ENCODE data around the gene RBFOX1.

Gene RBFOX1

DNA sequence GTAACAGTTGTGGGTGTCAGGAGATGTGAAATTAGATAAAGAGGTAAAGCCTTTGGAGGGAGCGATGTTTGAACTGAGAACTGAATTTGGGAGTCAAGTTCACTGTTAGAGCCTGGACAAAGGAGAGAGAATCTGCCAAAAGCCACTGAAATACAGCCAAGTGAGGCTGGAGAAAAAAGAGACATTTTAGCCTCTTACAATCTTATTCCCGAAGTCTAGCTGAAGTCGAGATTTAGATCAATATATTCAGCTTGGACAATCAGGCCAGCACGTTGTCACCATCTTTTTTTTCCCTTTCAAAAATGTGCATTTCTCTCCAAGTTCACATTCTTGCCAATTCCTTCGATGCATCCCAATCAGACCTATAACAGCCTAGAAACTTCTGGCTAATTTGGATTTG lies 312.2 kb downstream of the RBFOX1 start:
- Histone ChIP-seq H3K27me3 (ENCODE audit: control insufficient read depth, insufficient read depth, low read length) (no peaks in the 10 kb centered on the region), H3K36me3 (ENCODE audit: control insufficient read depth, insufficient read depth, low read length) (no peaks in the 10 kb centered on the region), H3K9ac (ENCODE audit: low read length) (no peak overlapping the region), H3K9me3 (ENCODE audit: control insufficient read depth, low read length) (no peaks in the 10 kb centered on the region), H3K4me3 (ENCODE audit: low read length) (no peak overlapping the region), H3K4me1 (ENCODE audit: control insufficient read depth, insufficient read depth, low read length) (no peaks in the 10 kb centered on the region)

- no peak overlapping the region for H3K9ac ChIP-seq (ENCODE audit: low read length)
- no peaks in the 10 kb centered on the region for H3K27me3 ChIP-seq (ENCODE audit: control insufficient read depth, insufficient read depth, low read length)
- H3K4me1 ChIP-seq (ENCODE audit: control insufficient read depth, insufficient read depth, low read length): no peaks in the 10 kb centered on the region
- H3K9me3 ChIP-seq (ENCODE audit: control insufficient read depth, low read length): no peaks in the 10 kb centered on the region
- H3K36me3 ChIP-seq (ENCODE audit: control insufficient read depth, insufficient read depth, low read length): no peaks in the 10 kb centered on the region
- H3K4me3 ChIP-seq (ENCODE audit: low read length): no peak overlapping the region
Observed at GRCh38 chr16:7646821-7647500, 314.3 kb downstream of the RBFOX1 start.

DNA sequence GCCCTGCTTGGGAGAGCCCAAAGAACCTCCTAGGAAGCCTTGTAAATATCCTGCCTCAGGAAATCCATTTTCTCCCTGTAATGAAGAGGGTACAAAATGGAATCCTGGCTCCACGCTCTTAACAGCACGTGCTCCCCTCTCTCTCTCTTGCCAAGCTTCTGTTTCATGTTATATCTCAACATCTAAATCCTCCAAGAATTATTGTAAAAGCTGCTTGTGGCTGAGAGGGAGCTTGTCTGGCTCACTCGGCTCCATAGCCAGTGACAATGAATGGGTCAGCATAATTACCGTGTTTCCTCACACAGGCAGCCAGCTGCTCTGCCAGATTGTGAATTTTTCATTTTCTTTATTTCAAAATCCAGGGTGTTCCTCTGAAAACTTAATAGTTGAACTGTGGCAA lies 317.8 kb downstream of the RBFOX1 start:
- Histone ChIP-seq H3K36me3 (ENCODE audit: control insufficient read depth, insufficient read depth, low read length) (no peaks in the 10 kb centered on the region), H3K9me3 (ENCODE audit: control insufficient read depth, low read length) (no peaks in the 10 kb centered on the region), H3K27me3 (ENCODE audit: control insufficient read depth, insufficient read depth, low read length) (no peaks in the 10 kb centered on the region), H3K4me3 (ENCODE audit: low read length) (no peak overlapping the region), H3K4me1 (ENCODE audit: control insufficient read depth, insufficient read depth, low read length) (no peaks in the 10 kb centered on the region), H3K9ac (ENCODE audit: low read length) (no peak overlapping the region)

DNA sequence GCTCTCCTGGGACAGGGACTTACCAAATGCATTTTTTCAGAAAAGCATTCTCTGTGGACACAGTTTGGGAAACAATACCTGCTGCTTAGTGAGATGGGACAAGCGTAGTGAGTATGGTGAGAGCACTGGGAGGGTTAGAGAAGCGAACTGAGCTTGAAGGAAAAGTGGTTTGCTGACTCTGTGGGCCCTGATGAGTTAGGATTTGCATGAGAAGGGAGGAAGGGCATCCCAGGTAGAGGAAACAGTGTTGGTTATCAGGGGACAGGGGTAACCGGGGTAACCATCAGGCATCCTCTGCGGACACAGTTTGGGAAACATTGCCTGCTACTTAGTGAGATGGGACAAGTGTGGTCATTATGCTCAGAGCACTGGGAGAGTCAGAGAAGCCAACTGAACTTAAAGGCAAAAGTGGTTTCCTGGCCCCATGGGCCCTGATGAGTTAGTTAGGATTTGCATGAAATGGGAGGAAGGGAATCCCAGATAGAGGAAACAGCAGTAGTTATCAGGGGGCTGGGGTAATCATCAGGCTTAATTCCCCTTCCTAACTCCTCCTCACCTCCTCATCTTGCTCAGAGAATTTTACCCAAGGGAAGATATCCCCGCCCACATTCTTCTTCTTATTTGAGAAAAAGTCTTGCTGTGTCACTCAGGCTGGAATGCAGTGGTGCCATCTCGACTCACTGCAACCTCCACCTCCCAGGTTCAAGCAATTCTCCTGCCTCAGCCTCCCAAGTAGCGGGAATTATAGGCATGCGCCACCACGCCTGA lies 319.3 kb downstream of the RBFOX1 start:
- Histone ChIP-seq H3K4me1 (ENCODE audit: control insufficient read depth, insufficient read depth, low read length) (no peaks in the 10 kb centered on the region), H3K4me3 (ENCODE audit: low read length) (no peak overlapping the region), H3K27me3 (ENCODE audit: control insufficient read depth, insufficient read depth, low read length) (no peaks in the 10 kb centered on the region), H3K9ac (ENCODE audit: low read length) (no peak overlapping the region), H3K36me3 (ENCODE audit: control insufficient read depth, insufficient read depth, low read length) (no peaks in the 10 kb centered on the region), H3K9me3 (ENCODE audit: control insufficient read depth, low read length) (no peaks in the 10 kb centered on the region)

- H3K27me3 ChIP-seq (ENCODE audit: control insufficient read depth, insufficient read depth, low read length): no peaks in the 10 kb centered on the region
Observed at GRCh38 chr16:7653746-7654461, 321.3 kb downstream of the RBFOX1 start.

DNA sequence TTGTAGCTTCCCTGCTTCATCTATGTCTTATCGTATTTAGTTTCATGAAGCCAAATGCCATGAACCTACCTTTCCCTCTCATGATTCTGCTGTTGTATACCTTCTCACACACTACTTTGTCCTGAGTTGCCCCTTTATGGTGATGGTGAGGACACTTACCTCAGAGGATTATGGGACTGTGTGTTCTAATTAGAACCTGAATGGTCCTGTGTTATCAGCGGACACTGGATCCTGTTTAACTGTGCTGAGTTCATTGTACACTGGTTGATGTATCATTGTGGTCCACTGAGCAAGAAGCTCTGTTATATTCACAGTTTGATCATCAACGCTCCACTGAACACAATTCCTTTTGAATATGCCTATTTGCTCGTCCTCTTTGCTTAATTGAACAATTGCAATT lies 343.0 kb downstream of the RBFOX1 start:
- Histone ChIP-seq H3K4me3 (ENCODE audit: low read length) (no peak overlapping the region), H3K27me3 (ENCODE audit: control insufficient read depth, insufficient read depth, low read length) (no peaks in the 10 kb centered on the region), H3K4me1 (ENCODE audit: control insufficient read depth, insufficient read depth, low read length) (no peaks in the 10 kb centered on the region), H3K36me3 (ENCODE audit: control insufficient read depth, insufficient read depth, low read length) (no peaks in the 10 kb centered on the region), H3K9me3 (ENCODE audit: control insufficient read depth, low read length) (no peaks in the 10 kb centered on the region), H3K9ac (ENCODE audit: low read length) (no peak overlapping the region)

More at GRCh38 chr16:7653746-7654461, 321.3 kb downstream of the RBFOX1 start:
- Histone ChIP-seq H3K4me3 (ENCODE audit: low read length) (no peak overlapping the region), H3K9ac (ENCODE audit: low read length) (no peak overlapping the region), H3K36me3 (ENCODE audit: control insufficient read depth, insufficient read depth, low read length) (no peaks in the 10 kb centered on the region), H3K4me1 (ENCODE audit: control insufficient read depth, insufficient read depth, low read length) (no peaks in the 10 kb centered on the region), H3K9me3 (ENCODE audit: control insufficient read depth, low read length) (no peaks in the 10 kb centered on the region)

- no peaks in the 10 kb centered on the region for H3K9me3 ChIP-seq (ENCODE audit: control insufficient read depth, low read length)
- H3K4me1 ChIP-seq (ENCODE audit: control insufficient read depth, insufficient read depth, low read length): no peaks in the 10 kb centered on the region
- H3K27me3 ChIP-seq (ENCODE audit: control insufficient read depth, insufficient read depth, low read length): no peaks in the 10 kb centered on the region
- no peak overlapping the region for H3K9ac ChIP-seq (ENCODE audit: low read length)
- no peak overlapping the region for H3K4me3 ChIP-seq (ENCODE audit: low read length)
- no peaks in the 10 kb centered on the region for H3K36me3 ChIP-seq (ENCODE audit: control insufficient read depth, insufficient read depth, low read length)
Observed at GRCh38 chr16:7680296-7680695, 347.7 kb downstream of the RBFOX1 start.

DNA sequence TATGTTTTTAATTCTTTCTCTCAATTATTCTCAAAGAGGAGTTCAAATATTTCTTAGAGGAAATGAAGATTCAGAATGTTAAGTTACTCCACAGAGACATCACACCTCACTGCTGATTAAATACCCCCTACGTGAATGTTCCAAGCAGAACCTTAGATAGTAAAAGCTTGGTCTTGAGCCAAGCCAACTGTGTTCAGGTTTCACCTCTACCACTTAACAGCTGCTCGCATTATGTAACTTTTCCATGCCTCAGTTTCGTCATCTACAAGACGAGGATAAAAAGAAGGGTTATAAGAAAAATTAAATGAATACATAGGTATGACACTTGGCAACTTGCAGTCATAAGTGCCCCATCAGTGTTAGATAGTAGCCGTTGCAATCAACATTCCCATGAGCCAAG lies 356.2 kb downstream of the RBFOX1 start:
- no peak overlapping the region for H3K4me3 ChIP-seq (ENCODE audit: low read length)
- H3K4me1 ChIP-seq (ENCODE audit: control insufficient read depth, insufficient read depth, low read length): no peaks in the 10 kb centered on the region
- H3K9ac ChIP-seq (ENCODE audit: low read length): no peak overlapping the region
- no peaks in the 10 kb centered on the region for H3K9me3 ChIP-seq (ENCODE audit: control insufficient read depth, low read length)
- H3K36me3 ChIP-seq (ENCODE audit: control insufficient read depth, insufficient read depth, low read length): no peaks in the 10 kb centered on the region
- no peaks in the 10 kb centered on the region for H3K27me3 ChIP-seq (ENCODE audit: control insufficient read depth, insufficient read depth, low read length)

DNA sequence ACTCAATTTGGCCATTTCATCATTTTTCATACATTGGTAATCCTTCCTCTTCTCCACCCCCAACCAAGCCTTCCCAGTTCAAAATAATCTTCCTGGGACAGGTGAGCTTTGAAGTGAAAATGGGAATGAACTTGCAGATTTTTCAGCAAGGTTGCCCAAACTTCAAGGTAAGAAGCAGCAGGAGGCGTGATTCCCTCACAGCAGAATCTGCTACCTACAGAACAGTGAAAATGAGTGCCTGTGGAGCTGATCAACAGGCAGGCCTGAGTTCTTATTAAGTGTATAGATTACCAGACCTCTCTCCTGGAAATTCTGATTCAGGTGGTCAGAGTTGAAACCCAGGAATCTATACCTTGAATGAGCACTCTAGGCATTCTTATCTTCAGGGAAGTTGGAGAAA lies 356.6 kb downstream of the RBFOX1 start:
- no peaks in the 10 kb centered on the region for H3K4me1 ChIP-seq (ENCODE audit: control insufficient read depth, insufficient read depth, low read length)
- no peaks in the 10 kb centered on the region for H3K9me3 ChIP-seq (ENCODE audit: control insufficient read depth, low read length)
- no peak overlapping the region for H3K9ac ChIP-seq (ENCODE audit: low read length)
- H3K4me3 ChIP-seq (ENCODE audit: low read length): no peak overlapping the region
- no peaks in the 10 kb centered on the region for H3K27me3 ChIP-seq (ENCODE audit: control insufficient read depth, insufficient read depth, low read length)
- no peaks in the 10 kb centered on the region for H3K36me3 ChIP-seq (ENCODE audit: control insufficient read depth, insufficient read depth, low read length)

- Histone ChIP-seq H3K9ac (ENCODE audit: low read length) (no peak overlapping the region), H3K36me3 (ENCODE audit: control insufficient read depth, insufficient read depth, low read length) (no peaks in the 10 kb centered on the region), H3K4me3 (ENCODE audit: low read length) (no peak overlapping the region), H3K27me3 (ENCODE audit: control insufficient read depth, insufficient read depth, low read length) (no peaks in the 10 kb centered on the region), H3K9me3 (ENCODE audit: control insufficient read depth, low read length) (no peaks in the 10 kb centered on the region), H3K4me1 (ENCODE audit: control insufficient read depth, insufficient read depth, low read length) (no peaks in the 10 kb centered on the region)
Observed at GRCh38 chr16:7691533-7691932, 358.9 kb downstream of the RBFOX1 start.

DNA sequence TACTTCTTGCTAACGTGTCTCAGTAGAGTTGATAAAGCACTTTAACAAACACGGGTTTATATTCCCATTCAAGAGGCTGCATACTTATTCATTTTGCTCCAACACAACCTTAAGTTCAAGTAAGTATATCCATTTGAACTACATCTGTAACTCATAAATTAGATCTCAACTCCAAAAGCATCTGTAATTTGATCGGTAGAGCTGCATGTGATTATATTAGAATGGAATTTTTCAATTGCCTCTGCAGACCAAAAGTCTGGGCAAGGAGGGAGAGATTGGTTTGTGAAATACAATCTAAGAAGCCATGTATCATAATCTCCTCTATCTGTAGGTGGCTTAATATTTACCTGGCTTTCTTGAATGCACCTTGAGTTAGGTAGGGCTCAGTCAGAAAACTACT lies 371.0 kb downstream of the RBFOX1 start:
- Histone ChIP-seq H3K36me3 (ENCODE audit: control insufficient read depth, insufficient read depth, low read length) (no peaks in the 10 kb centered on the region), H3K9ac (ENCODE audit: low read length) (no peak overlapping the region), H3K27me3 (ENCODE audit: control insufficient read depth, insufficient read depth, low read length) (no peaks in the 10 kb centered on the region), H3K4me3 (ENCODE audit: low read length) (no peak overlapping the region), H3K9me3 (ENCODE audit: control insufficient read depth, low read length) (no peaks in the 10 kb centered on the region), H3K4me1 (ENCODE audit: control insufficient read depth, insufficient read depth, low read length) (no peaks in the 10 kb centered on the region)

DNA sequence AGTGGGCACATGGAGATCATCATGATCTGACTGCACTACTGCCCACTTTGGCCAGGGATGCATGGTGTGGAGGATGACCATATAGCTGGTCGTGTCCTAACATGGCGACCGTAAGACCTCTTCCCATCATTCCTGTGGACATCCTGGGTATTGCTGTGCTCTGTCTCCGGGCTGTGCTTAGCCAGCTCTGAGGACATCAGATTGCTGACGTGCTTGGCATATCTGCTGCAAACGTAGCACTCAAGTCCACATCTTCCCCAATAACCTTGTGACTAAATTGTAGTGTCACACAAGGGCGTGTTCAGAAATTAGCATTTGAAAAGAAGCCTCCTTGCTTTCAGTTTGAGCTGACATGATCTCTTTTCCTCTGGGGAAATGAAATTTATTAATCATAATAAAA lies 373.2 kb downstream of the RBFOX1 start:
- Histone ChIP-seq H3K4me1 (ENCODE audit: control insufficient read depth, insufficient read depth, low read length) (no peaks in the 10 kb centered on the region), H3K36me3 (ENCODE audit: control insufficient read depth, insufficient read depth, low read length) (no peaks in the 10 kb centered on the region), H3K9me3 (ENCODE audit: control insufficient read depth, low read length) (no peaks in the 10 kb centered on the region)

More for the DNA sequence above, 373.2 kb downstream of the RBFOX1 start:
- Histone ChIP-seq H3K9ac (ENCODE audit: low read length) (no peak overlapping the region), H3K27me3 (ENCODE audit: control insufficient read depth, insufficient read depth, low read length) (no peaks in the 10 kb centered on the region), H3K4me3 (ENCODE audit: low read length) (no peak overlapping the region)

All from mucosa of stomach (tissue), 1 donor.